Measurements from ENCODE around the gene CLDN9. TPM values are rescaled to one million over a fixed set of nuclear protein-coding genes. Genes with fewer than 3 reads are reported as not detected.

The CLDN9 gene
- total and polyA plus RNA-seq, 10 donors, result 0.06 to 1.7 (median 0.44) TPM

GRCh38 chr16:2974319-2975056 lies 38.2 kb upstream of the CLDN9 start:
- Histone ChIP-seq H3K27ac (no peak overlapping the region), H3K36me3 (peaks cover 0 to 65% (median 0%) of the 10 kb centered on the region in 6 donors), H3K4me1 (peaks cover 4 to 30% (median 20%) of the 10 kb centered on the region in 6 donors), H3K4me3 (no peak overlapping the region), H3K9me3 (no peaks in the 10 kb centered on the region), H3K27me3 (replicated peaks in 1 of 7) (peaks cover 0 to 17% (median 2%) of the 10 kb centered on the region in 7 donors)
- intact Hi-C loops (cut with DNase I; ENCODE audit: low total_unique reads), result no loop called here
- WGBS, 5 donors, result 85 to 96% (median 92%) methylated on average over 8 to 15 of the region's 15 CpGs
- TF ChIP-seq CTCF (IDR thresholded peaks at IDR 0.05 in 8 of 11, conservative IDR thresholded peaks at IDR 0.05 in 3 of 11) (no peak), POLR2AphosphoS5 (IDR thresholded peaks at IDR 0.05) (no peak), POLR2A (IDR thresholded peaks at IDR 0.05) (no peak)
- DNase-seq, result no peak

DNA sequence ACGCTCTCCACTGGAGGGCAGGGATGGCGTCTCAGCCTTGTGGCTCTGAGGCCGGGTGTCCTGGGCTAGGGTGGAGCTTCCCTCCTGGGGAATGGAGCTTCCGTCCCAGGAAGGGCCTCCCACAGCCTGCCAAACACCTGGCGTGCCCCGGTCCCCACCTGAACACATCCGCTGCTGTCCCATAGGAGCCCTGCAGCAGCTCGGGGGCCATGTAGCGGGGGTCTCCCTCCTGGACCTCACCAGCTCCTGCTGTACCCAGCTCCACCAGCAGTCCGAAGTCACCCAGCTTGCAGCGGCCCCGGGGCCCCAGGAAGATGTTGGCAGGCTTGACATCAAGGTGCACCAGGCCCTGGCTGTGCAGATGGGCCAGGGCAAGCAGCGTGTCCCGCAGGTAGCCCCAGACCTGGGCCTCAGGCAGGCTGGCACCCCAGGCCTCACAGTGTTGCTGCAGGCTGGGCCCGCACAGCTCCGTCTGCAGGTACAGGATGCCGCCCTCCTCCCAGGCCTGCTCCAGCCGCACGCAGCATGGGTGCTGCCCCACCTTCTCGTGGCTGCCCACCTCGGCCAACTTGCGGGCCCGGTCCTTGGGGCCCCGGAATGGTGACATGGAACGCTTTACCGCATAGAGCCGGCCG lies 37.4 kb upstream of the CLDN9 start:
- TF ChIP-seq CTCF (IDR thresholded peaks at IDR 0.05 in 8 of 11, conservative IDR thresholded peaks at IDR 0.05 in 3 of 11), result no peak
- TF ChIP-seq POLR2AphosphoS5 (IDR thresholded peaks at IDR 0.05), result no peak
- TF ChIP-seq POLR2A (IDR thresholded peaks at IDR 0.05), result no peak
- no peak for DNase-seq
- intact Hi-C loops (cut with DNase I; ENCODE audit: low total_unique reads), result no loop called here
- H3K27me3 ChIP-seq (replicated peaks in 1 of 7), result peaks cover 0 to 16% (median 5%) of the 10 kb centered on the region in 7 donors
- no peak overlapping the region for H3K27ac ChIP-seq
- peaks cover 0 to 65% (median 0%) of the 10 kb centered on the region in 6 donors for H3K36me3 ChIP-seq
- no peak overlapping the region for H3K4me3 ChIP-seq
- H3K9me3 ChIP-seq, result no peaks in the 10 kb centered on the region
- 94 to 97% (median 96%) methylated on average over 11 to 28 of the region's 28 CpGs for WGBS, 5 donors
- H3K4me1 ChIP-seq, result peaks cover 2 to 30% (median 20%) of the 10 kb centered on the region in 6 donors

- Histone ChIP-seq H3K9me3 (no peaks in the 10 kb centered on the region), H3K36me3 (peaks cover 0 to 65% (median 0%) of the 10 kb centered on the region in 6 donors), H3K4me3 (no peak overlapping the region), H3K27me3 (replicated peaks in 1 of 7) (peaks cover 0 to 13% (median 5%) of the 10 kb centered on the region in 7 donors), H3K27ac (no peak overlapping the region), H3K4me1 (peaks cover 5 to 29% (median 19%) of the 10 kb centered on the region in 6 donors)
- intact Hi-C loops (cut with DNase I; ENCODE audit: low total_unique reads), result no loop called here
- TF ChIP-seq CTCF (IDR thresholded peaks at IDR 0.05 in 8 of 11, conservative IDR thresholded peaks at IDR 0.05 in 3 of 11), result no peak
- TF ChIP-seq POLR2A (IDR thresholded peaks at IDR 0.05), result no peak
- no peak for TF ChIP-seq POLR2AphosphoS5 (IDR thresholded peaks at IDR 0.05)
- 89 to 94% (median 93%) methylated on average over 7 of the region's 7 CpGs for WGBS, 5 donors
- no peak for DNase-seq
Observed at GRCh38 chr16:2976201-2976600, 36.5 kb upstream of the CLDN9 start.

GRCh38 chr16:2976673-2977072 lies 36.0 kb upstream of the CLDN9 start:
- no peak overlapping the region for H3K4me3 ChIP-seq
- intact Hi-C loops (cut with DNase I; ENCODE audit: low total_unique reads), result no loop called here
- TF ChIP-seq POLR2AphosphoS5 (IDR thresholded peaks at IDR 0.05) (no peak), POLR2A (IDR thresholded peaks at IDR 0.05) (no peak), CTCF (IDR thresholded peaks at IDR 0.05 in 8 of 11, conservative IDR thresholded peaks at IDR 0.05 in 3 of 11) (no peak)
- DNase-seq, result no peak
- H3K36me3 ChIP-seq, result peaks cover 0 to 61% (median 0%) of the 10 kb centered on the region in 6 donors
- H3K27me3 ChIP-seq (replicated peaks in 1 of 7), result peaks cover 0 to 13% (median 5%) of the 10 kb centered on the region in 7 donors
- peaks cover 6 to 29% (median 21%) of the 10 kb centered on the region in 6 donors for H3K4me1 ChIP-seq
- WGBS, 5 donors, result 85 to 99% (median 95%) methylated on average over 10 to 15 of the region's 15 CpGs
- no peaks in the 10 kb centered on the region for H3K9me3 ChIP-seq
- H3K27ac ChIP-seq, result no peak overlapping the region

All from spleen (tissue), 11 donors.